NT2/D1 (cell line): ENCODE results near the gene SETD7.

ENCODE experiments used
- SUZ12 ChIP-seq: IDR thresholded peaks from 2 replicates; pipeline ENCODE4 v1.6.1; 2011; ENCODE audit not compliant: insufficient read length, insufficient read depth; ENCODE audit errors: extremely low read depth
- YY1 ChIP-seq: IDR thresholded peaks from 2 replicates; pipeline ENCODE4 v1.6.1; 2011; ENCODE audit not compliant: insufficient read length, insufficient read depth
- ZNF274 ChIP-seq: IDR thresholded peaks from 2 replicates; pipeline ENCODE4 v1.6.1; 2011; ENCODE audit warnings: mild to moderate bottlenecking, low read depth, low read length

DNA sequence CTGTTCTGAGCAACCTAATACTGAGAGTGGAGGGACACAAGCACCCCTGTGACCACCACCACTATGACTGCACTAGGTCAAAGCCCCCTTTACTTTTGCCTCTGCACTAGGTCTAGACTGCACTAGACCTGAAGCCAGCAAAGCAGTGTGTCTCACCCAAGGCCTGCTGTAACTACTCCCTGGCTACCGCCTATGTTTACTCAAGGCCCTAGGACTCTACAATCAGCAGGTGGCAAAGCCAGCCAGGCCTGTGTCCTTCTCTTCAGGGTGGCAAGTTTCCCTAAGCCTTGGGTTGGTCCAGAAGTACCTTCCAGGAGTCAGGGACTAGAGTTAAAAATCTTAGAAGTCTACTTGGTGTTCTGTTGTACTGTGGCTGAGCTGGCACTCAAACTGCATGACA lies 86.2 kb downstream of the SETD7 start:
- TF ChIP-seq YY1: no peak
- no peak for TF ChIP-seq ZNF274
- no peak for TF ChIP-seq SUZ12
